Glutamatergic neuron (in vitro differentiated cells): Measurements from ENCODE around the gene TXNL4A. TPM values are rescaled to one million over a fixed set of nuclear protein-coding genes. Genes with fewer than 3 reads are reported as not detected.

ENCODE experiments used
- DNase-seq: peaks from one replicate; pipeline ENCODE4 v3.0.0; 2022
- H3K27ac Mint-ChIP-seq: one replicate; pipeline ENCODE4 v1.8.0; 2020; ENCODE audit warnings: mild to moderate bottlenecking, mixed read lengths, inconsistent platforms; ENCODE audit not compliant: unreplicated experiment
- H3K27me3 Mint-ChIP-seq: one replicate; pipeline ENCODE4 v1.8.0; 2020; ENCODE audit warnings: mild to moderate bottlenecking, moderate library complexity, mixed read lengths, inconsistent platforms; ENCODE audit not compliant: unreplicated experiment
- H3K36me3 Mint-ChIP-seq: one replicate; pipeline ENCODE4 v1.8.0; 2020; ENCODE audit warnings: mild to moderate bottlenecking, mixed read lengths, inconsistent platforms; ENCODE audit not compliant: unreplicated experiment
- H3K4me1 Mint-ChIP-seq: one replicate; pipeline ENCODE4 v1.8.0; 2020; ENCODE audit warnings: mild to moderate bottlenecking, low read depth, mixed read lengths, inconsistent platforms; ENCODE audit not compliant: unreplicated experiment
- H3K4me3 Mint-ChIP-seq: one replicate; pipeline ENCODE4 v1.8.0; 2020; ENCODE audit warnings: mild to moderate bottlenecking, mixed read lengths, inconsistent platforms; ENCODE audit not compliant: unreplicated experiment
- H3K9me3 Mint-ChIP-seq: one replicate; pipeline ENCODE4 v1.8.0; 2020; ENCODE audit warnings: mild to moderate bottlenecking, moderate library complexity, mixed read lengths, inconsistent platforms; ENCODE audit not compliant: unreplicated experiment
- CTCF ChIP-seq: fragments of 200-600 bp; sonication (generic); IDR thresholded peaks from one replicate; pipeline ENCODE4 v1.5.0; 2021; ENCODE audit not compliant: partially characterized antibody, unreplicated experiment
- total RNA-seq: library from RNA; stranded (reverse); fragmentation: NEBNext Ultra II Directional; extraction: Animal tissue kit (Norgen Biotek cat#: 25700); gene quantifications from one replicate; pipeline ENCODE4 v1.2.1, GENCODE V29; 2021; ENCODE audit not compliant: unreplicated experiment

TXNL4A gene
- total RNA-seq, 1 donor from 2014 or later, result 104 TPM

- H3K9me3 Mint-ChIP-seq, result peaks cover 1% of the 10 kb centered on the region
- TF ChIP-seq CTCF, result no peak
- no peak overlapping the region for H3K27ac Mint-ChIP-seq
- H3K27me3 Mint-ChIP-seq, result peaks cover 6% of the 10 kb centered on the region
- peaks cover 9% of the 10 kb centered on the region for H3K4me1 Mint-ChIP-seq
- no peak for DNase-seq
- no peak overlapping the region for H3K4me3 Mint-ChIP-seq
- H3K36me3 Mint-ChIP-seq, result peaks cover 3% of the 10 kb centered on the region
Measured at GRCh38 chr18:79956276-79956675, 32.1 kb downstream of the TXNL4A start.

GRCh38 chr18:79955302-79956075, 32.9 kb downstream of the TXNL4A start:
- peak overlapping the region; percentile 4 for H3K4me3 Mint-ChIP-seq
- peaks cover 6% of the 10 kb centered on the region for H3K4me1 Mint-ChIP-seq
- no peak for TF ChIP-seq CTCF

DNA sequence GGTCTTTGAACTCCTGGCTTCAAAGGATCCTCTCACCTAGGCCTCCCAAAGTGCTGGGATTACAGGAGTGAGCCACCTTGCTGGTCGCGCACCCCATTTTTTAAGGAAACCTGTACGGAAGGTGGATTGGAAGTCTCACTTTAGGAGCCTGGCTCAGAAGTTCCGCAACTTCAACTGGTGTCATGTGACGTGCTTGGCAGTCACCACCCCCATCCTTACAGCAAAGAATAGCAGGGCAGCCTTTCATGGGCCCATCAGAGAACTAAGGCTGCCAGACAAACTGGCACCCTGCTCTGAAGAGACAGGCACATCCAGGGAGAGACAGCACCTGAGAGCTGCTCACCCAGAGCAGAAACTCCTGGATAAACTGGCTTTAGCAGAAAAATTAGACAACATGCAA, 33.6 kb downstream of the TXNL4A start:
- Mint-ChIP-seq H3K36me3 (peaks cover 3% of the 10 kb centered on the region), H3K27me3 (peaks cover 13% of the 10 kb centered on the region), H3K4me3 (no peak overlapping the region), H3K27ac (no peak overlapping the region), H3K4me1 (peaks cover 3% of the 10 kb centered on the region), H3K9me3 (peaks cover 6% of the 10 kb centered on the region)
- no peak for TF ChIP-seq CTCF
- no peak for DNase-seq

More at GRCh38 chr18:79955302-79956075, 32.9 kb downstream of the TXNL4A start:
- no peak for DNase-seq
- H3K9me3 Mint-ChIP-seq, result peaks cover 1% of the 10 kb centered on the region
- H3K27me3 Mint-ChIP-seq, result peaks cover 7% of the 10 kb centered on the region
- no peak overlapping the region for H3K27ac Mint-ChIP-seq
- peaks cover 3% of the 10 kb centered on the region for H3K36me3 Mint-ChIP-seq

DNA sequence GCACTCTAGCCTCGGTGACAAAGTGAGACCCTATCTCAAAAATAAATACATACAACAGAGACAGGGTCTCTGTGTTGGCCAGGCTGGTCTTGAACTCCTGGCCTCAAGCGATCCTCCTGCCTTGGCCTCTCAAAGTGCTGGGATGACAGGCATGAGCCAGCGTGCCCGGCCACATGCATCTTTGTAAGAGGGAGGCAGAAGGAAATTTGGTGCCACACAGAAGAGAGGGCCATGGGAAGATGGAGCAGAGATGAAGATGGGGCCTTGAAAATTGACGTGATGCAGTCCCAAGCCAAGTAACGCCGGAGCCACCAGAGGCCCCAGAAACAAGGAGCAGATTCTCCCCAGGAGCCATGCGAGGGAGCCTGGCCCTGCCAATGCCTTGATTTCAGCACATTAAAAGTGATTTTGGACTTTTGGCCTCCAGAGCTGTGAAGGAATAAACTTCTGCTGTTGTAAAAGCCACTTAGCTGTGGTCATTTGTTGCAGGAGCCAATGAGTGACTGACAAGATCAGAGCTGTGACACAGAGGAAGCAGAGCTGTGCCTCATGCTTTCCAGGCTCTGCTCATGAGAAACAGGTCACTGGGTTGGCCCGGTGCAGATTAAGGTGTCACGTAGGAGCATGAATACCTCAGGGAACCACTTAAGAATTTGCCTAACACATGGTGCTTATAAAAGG, 34.3 kb downstream of the TXNL4A start:
- no peak for DNase-seq
- H3K27ac Mint-ChIP-seq, result no peak overlapping the region
- peaks cover 3% of the 10 kb centered on the region for H3K36me3 Mint-ChIP-seq
- H3K4me1 Mint-ChIP-seq, result peaks cover 2% of the 10 kb centered on the region
- H3K9me3 Mint-ChIP-seq, result peaks cover 9% of the 10 kb centered on the region
- peaks cover 14% of the 10 kb centered on the region for H3K27me3 Mint-ChIP-seq
- H3K4me3 Mint-ChIP-seq, result no peak overlapping the region
- TF ChIP-seq CTCF, result no peak
